GM20000 (cell line): ENCODE results near the gene HIVEP3.
"Not testable (repeated sequence)": the region's sequence is repeated elsewhere in the genome, so short reads cannot be mapped to it uniquely, and the experiment has no call there.

Experiments used
- DNase-seq: peaks from one replicate; pipeline ENCODE4 v3.0.0; 2012; ENCODE audit warnings: low spot score
- CTCF ChIP-seq: IDR thresholded peaks from 2 replicates; pipeline ENCODE4 v1.5.1; 2012; ENCODE audit warnings: mild to moderate bottlenecking, control low read depth; ENCODE audit errors: extremely low read depth, missing control alignments

Gene HIVEP3

GRCh38 chr1:41700581-41700980, 218.1 kb downstream of the HIVEP3 start:
- DNase-seq: no peak
- TF ChIP-seq CTCF: no peak

GRCh38 chr1:41699861-41700248, 218.9 kb downstream of the HIVEP3 start:
- TF ChIP-seq CTCF: no peak
- no peak for DNase-seq

- no peak for TF ChIP-seq CTCF
- DNase-seq: peak; percentile 69
Observed at GRCh38 chr1:41698916-41699860, 219.5 kb downstream of the HIVEP3 start.

GRCh38 chr1:41696381-41696780, 222.3 kb downstream of the HIVEP3 start:
- no peak for DNase-seq
- TF ChIP-seq CTCF: no peak

GRCh38 chr1:41695118-41695745, 223.5 kb downstream of the HIVEP3 start:
- TF ChIP-seq CTCF: no peak
- DNase-seq: no peak

- not testable (repeated sequence) for DNase-seq
Observed at GRCh38 chr1:41691966-41692365, 226.8 kb downstream of the HIVEP3 start.

- no peak for TF ChIP-seq CTCF
- DNase-seq: no peak
Observed at GRCh38 chr1:41691424-41691823, 227.3 kb downstream of the HIVEP3 start.
